ENCODE measurements around the gene CT45A1.
"Not testable (repeated sequence)": the region's sequence is repeated elsewhere in the genome, so short reads cannot be mapped to it uniquely, and the experiment has no call there.

Gene CT45A1

GRCh38 chrX:135713183-135713689 lies at the start of gene CT45A1:
TSS of gene CT45A1 (plus strand) at chrX:135713639. CDS start at chrX:135718941, 5,302 bp downstream.
- DNase-seq (ENCODE audit: extremely low spot score); POLR2A ChIA-PET; CTCF ChIA-PET: not testable (repeated sequence)
- TF ChIP-seq, protein P1, sequence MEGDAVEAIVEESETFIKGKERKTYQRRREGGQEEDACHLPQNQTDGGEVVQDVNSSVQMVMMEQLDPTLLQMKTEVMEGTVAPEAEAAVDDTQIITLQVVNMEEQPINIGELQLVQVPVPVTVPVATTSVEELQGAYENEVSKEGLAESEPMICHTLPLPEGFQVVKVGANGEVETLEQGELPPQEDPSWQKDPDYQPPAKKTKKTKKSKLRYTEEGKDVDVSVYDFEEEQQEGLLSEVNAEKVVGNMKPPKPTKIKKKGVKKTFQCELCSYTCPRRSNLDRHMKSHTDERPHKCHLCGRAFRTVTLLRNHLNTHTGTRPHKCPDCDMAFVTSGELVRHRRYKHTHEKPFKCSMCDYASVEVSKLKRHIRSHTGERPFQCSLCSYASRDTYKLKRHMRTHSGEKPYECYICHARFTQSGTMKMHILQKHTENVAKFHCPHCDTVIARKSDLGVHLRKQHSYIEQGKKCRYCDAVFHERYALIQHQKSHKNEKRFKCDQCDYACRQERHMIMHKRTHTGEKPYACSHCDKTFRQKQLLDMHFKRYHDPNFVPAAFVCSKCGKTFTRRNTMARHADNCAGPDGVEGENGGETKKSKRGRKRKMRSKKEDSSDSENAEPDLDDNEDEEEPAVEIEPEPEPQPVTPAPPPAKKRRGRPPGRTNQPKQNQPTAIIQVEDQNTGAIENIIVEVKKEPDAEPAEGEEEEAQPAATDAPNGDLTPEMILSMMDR (IDR thresholded peaks at IDR 0.05; ENCODE audit: control extremely low read depth, extremely low read depth, low read depth, missing control alignments), result peak; percentile 14

GRCh38 chrX:135672979-135673378 lies 40.5 kb upstream of the CT45A1 start:
- CTCF ChIA-PET; DNase-seq (ENCODE audit: extremely low spot score); POLR2A ChIA-PET: not testable (repeated sequence)

- CTCF ChIA-PET, result no interaction called here
- no peak for DNase-seq (ENCODE audit: extremely low spot score)
- POLR2A ChIA-PET, result no interaction called here
- TF ChIP-seq, protein P1 (IDR thresholded peaks at IDR 0.05; ENCODE audit: control extremely low read depth, extremely low read depth, low read depth, missing control alignments), result peak; percentile 10
Measured at GRCh38 chrX:135688137-135688536, 25.3 kb upstream of the CT45A1 start.

DNA sequence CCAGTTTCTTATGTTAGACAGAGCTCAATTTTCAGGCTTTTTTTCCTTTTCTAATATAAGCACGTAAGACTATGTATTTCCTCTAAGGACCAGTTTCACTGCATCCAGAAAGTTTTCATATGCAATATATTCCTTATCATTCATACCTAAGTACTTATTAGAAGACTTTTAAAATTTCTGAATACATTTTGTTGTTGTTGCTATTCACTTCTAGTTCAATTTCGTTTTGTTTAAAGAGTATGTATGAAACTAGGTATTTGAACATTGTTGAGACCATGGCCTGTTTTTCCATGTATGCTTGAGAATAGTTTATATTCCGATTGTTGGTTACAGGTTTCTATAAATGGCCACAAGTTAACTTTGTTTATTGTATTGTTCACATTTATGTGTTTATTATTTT lies 18.0 kb upstream of the CT45A1 start:
- CTCF ChIA-PET, result no interaction called here

GRCh38 chrX:135697601-135698000 lies 15.8 kb upstream of the CT45A1 start:
- CTCF ChIA-PET, result no interaction called here
- DNase-seq (ENCODE audit: extremely low spot score), result no peak
- POLR2A ChIA-PET, result no interaction called here
- TF ChIP-seq, protein P1 (IDR thresholded peaks at IDR 0.05; ENCODE audit: control extremely low read depth, extremely low read depth, low read depth, missing control alignments), result peak; percentile 7

More for the DNA sequence above, 18.0 kb upstream of the CT45A1 start:
- TF ChIP-seq, protein P1 (IDR thresholded peaks at IDR 0.05; ENCODE audit: control extremely low read depth, extremely low read depth, low read depth, missing control alignments), result no peak
- no peak for DNase-seq (ENCODE audit: extremely low spot score)
- POLR2A ChIA-PET, result no interaction called here

DNA sequence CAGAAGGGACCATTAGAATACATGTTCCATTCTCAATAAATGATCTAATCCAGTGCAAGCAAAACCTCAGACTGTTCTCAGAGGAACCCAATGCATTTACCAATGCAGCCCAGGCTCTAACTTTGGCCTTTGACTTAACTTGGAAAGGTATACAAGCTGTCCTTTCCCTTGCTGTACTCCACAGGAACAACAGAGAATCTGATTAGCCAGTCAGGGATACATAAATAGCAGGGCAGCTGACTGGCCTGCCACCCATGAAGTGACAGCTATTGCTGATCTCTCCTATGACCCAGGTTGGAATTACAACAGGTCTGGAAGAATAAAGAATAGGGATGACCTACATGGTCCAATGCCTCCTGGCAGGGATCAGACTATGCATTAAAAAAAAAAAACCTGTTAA lies 14.5 kb upstream of the CT45A1 start:
- DNase-seq (ENCODE audit: extremely low spot score), result no peak
- ChIA-PET CTCF (interaction anchor here (0.9 kb wide), 1 partner anchor 67 kb away, joined by 3 read pairs; no protein-coding TSS in a partner anchor), POLR2A (no interaction called here)
- TF ChIP-seq, protein P1 (IDR thresholded peaks at IDR 0.05; ENCODE audit: control extremely low read depth, extremely low read depth, low read depth, missing control alignments), result no peak

DNA sequence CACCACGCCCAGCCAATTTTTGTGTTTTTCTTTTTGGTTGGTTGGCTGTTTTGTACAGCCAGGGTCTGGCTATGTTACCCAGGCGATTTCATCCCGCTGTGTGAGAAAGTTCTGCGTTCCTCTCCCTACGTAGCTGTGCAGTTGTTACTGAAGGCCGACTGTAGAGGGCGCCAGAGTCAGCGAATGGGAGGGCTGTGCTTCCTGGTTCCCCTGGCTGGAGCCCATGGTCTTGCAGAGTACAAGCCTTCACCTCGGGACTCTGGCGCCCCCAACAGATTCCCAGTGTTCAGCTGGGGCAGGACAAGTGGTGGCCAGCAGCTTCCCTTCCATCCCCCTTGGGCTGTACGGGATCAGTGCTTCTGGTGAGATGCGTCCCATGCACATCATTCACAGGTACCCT lies 5.6 kb upstream of the CT45A1 start:
- peak; percentile 30 for DNase-seq (ENCODE audit: extremely low spot score)
- POLR2A ChIA-PET, result no interaction called here
- TF ChIP-seq, protein P1 (IDR thresholded peaks at IDR 0.05; ENCODE audit: control extremely low read depth, extremely low read depth, low read depth, missing control alignments), result peak; percentile 26
- CTCF ChIA-PET, result no interaction called here
